Calu3 (cell line): ENCODE measurements around the gene IMMP2L. TPM values are rescaled to one million over a fixed set of nuclear protein-coding genes. Genes with fewer than 3 reads are reported as not detected.

ENCODE experiments used
- BruUV-seq: library from RNA; stranded (reverse); fragments of 400-500 nt; replicated peaks from 2 replicates; lab custom pipeline; 2021; lab: Mats Ljungman, UMichigan
- CTCF ChIA-PET: fragments of 300-600 bp; sonication (Branson Sonifier 250); formaldehyde crosslinking; loops from one replicate; lab custom pipeline; 2022; ENCODE audit warnings: antibody characterized with exemption; lab: Charles Lee
- DNase-seq: peaks from one replicate; pipeline ENCODE4 v3.0.0; 2022
- H3K27ac Mint-ChIP-seq: one replicate; pipeline ENCODE4 v1.8.0; 2022; ENCODE audit warnings: mixed read lengths; ENCODE audit not compliant: unreplicated experiment
- H3K27me3 Mint-ChIP-seq: one replicate; pipeline ENCODE4 v1.8.0; 2022; ENCODE audit warnings: mixed read lengths; ENCODE audit not compliant: unreplicated experiment
- H3K36me3 Mint-ChIP-seq: one replicate; pipeline ENCODE4 v1.8.0; 2022; ENCODE audit warnings: mild to moderate bottlenecking, moderate library complexity, mixed read lengths; ENCODE audit not compliant: insufficient read depth, unreplicated experiment
- H3K4me1 Mint-ChIP-seq: one replicate; pipeline ENCODE4 v1.8.0; 2022; ENCODE audit warnings: mild to moderate bottlenecking, low read depth, mixed read lengths; ENCODE audit not compliant: unreplicated experiment
- H3K4me3 Mint-ChIP-seq: one replicate; pipeline ENCODE4 v1.8.0; 2022; ENCODE audit warnings: mild to moderate bottlenecking, low read depth, moderate library complexity, mixed read lengths; ENCODE audit not compliant: unreplicated experiment
- H3K9me3 Mint-ChIP-seq: one replicate; pipeline ENCODE4 v1.8.0; 2022; ENCODE audit warnings: low read depth, mixed read lengths; ENCODE audit not compliant: unreplicated experiment
- CTCF ChIP-seq: fragments of 200-600 bp; IDR thresholded peaks from one replicate; pipeline ENCODE4 v1.8.0; 2022; ENCODE audit warnings: antibody characterized with exemption; ENCODE audit not compliant: unreplicated experiment
- intact Hi-C: fragments of 100-400 bp; cut with micrococcal nuclease; formaldehyde crosslinking; loops from one replicate; pipeline ENCODE4 v1.10.0; 2022; ENCODE audit not compliant: unreplicated experiment
- total RNA-seq: library from RNA; stranded (reverse); gene quantifications from 2 replicates; pipeline ENCODE4 v1.2.3, GENCODE V29; 2022

IMMP2L gene
- total RNA-seq, 1 experiment from 2014 or later: 28.6 TPM

GRCh38 chr7:111600091-111600490 lies 37.8 kb upstream of the IMMP2L start:
- DNase-seq: no peak
- no TSS peak for BruUV-seq
- no peaks in the 10 kb centered on the region for H3K4me1 Mint-ChIP-seq
- H3K27ac Mint-ChIP-seq: no peak overlapping the region
- intact Hi-C loops: no loop called here
- no peaks in the 10 kb centered on the region for H3K27me3 Mint-ChIP-seq
- H3K4me3 Mint-ChIP-seq: no peak overlapping the region
- no peaks in the 10 kb centered on the region for H3K36me3 Mint-ChIP-seq
- CTCF ChIA-PET: no interaction called here
- no peak for TF ChIP-seq CTCF
- peaks cover 7% of the 10 kb centered on the region for H3K9me3 Mint-ChIP-seq

- CTCF ChIA-PET: no interaction called here
- Mint-ChIP-seq H3K27ac (no peak overlapping the region), H3K36me3 (no peaks in the 10 kb centered on the region), H3K4me3 (no peak overlapping the region), H3K27me3 (no peaks in the 10 kb centered on the region), H3K9me3 (peaks cover 4% of the 10 kb centered on the region), H3K4me1 (no peaks in the 10 kb centered on the region)
- no peak for TF ChIP-seq CTCF
- no peak for DNase-seq
- intact Hi-C loops: no loop called here
- BruUV-seq: no TSS peak
Measured at GRCh38 chr7:111595780-111596179, 33.5 kb upstream of the IMMP2L start.

- no peaks in the 10 kb centered on the region for H3K4me1 Mint-ChIP-seq
- no peak overlapping the region for H3K4me3 Mint-ChIP-seq
- H3K27me3 Mint-ChIP-seq: no peaks in the 10 kb centered on the region
- intact Hi-C loops: no loop called here
- H3K9me3 Mint-ChIP-seq: peaks cover 4% of the 10 kb centered on the region
- TF ChIP-seq CTCF: no peak
- H3K27ac Mint-ChIP-seq: no peak overlapping the region
- no peak for DNase-seq
- H3K36me3 Mint-ChIP-seq: no peaks in the 10 kb centered on the region
- CTCF ChIA-PET: no interaction called here
- no TSS peak for BruUV-seq
Measured at GRCh38 chr7:111594602-111595001, 32.3 kb upstream of the IMMP2L start.

- TF ChIP-seq CTCF: no peak
- BruUV-seq: no TSS peak
- CTCF ChIA-PET: no interaction called here
- Mint-ChIP-seq H3K36me3 (no peaks in the 10 kb centered on the region), H3K9me3 (peaks cover 4% of the 10 kb centered on the region), H3K4me3 (no peak overlapping the region), H3K27me3 (no peaks in the 10 kb centered on the region), H3K27ac (no peak overlapping the region), H3K4me1 (no peaks in the 10 kb centered on the region)
- intact Hi-C loops: no loop called here
- DNase-seq: no peak
Measured at GRCh38 chr7:111593343-111593742, 31.1 kb upstream of the IMMP2L start.
